Activated naive CD4-positive, alpha-beta T cell treated with Interleukin-2 at 50 U/mL for 16 hours (primary cell): Measurements from ENCODE around the gene ITLN2.
"Not testable (repeated sequence)": the region's sequence is repeated elsewhere in the genome, so short reads cannot be mapped to it uniquely, and the experiment has no call there.

Source experiments
- DNase-seq: peaks from one replicate; pipeline ENCODE4 v3.0.0-alpha.2; 2020

Gene ITLN2

DNA sequence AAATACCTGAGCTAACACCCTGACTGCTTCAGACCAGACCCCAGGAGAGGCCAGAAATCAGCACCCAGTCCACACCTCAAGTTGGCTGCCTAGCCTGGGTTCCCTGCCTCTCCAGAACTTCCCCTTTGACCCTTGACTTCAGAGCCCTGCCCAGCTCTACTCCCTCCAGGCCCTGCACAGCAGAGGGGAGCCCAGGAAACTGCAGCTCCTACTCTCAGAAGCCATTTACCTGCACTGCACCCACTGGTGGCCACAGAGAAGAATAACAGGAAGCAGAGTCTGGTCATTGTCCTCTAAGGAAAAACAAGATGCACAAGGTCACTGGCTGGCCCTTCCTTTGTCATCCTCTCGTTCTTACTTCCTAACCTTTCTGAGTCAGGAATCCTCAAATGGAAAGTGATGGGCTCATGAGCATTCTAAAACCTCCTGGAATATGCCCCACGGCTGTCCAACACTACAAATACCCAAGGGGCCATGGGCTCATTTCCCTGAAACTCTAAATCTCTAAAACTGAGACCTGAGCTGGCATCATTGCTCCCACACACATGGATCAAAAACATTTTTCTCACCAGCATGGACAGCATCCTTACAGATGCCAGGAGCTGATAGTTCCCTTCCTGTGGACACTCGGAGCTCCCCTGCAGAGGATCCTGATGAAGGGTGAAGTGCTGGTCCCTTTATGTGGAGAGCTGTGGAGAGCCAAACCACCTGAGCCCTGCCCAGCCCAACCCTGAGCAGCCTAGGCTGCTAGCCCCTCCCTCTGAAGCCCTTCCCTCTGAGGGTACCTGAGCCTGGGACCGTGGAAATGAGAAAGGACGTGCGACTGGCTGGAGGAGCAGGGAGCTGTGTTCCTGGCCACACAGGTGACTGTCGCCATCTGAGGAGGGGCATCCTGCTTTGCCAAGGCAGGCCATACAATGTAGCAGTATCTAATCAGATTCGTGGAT is at the start of gene ITLN2:
Gene ITLN2, minus strand, starts transcription at position 652 of the 947 bp plus-strand sequence. Its CDS starts 68 bp downstream, at position 584.
- peak; percentile 39 for DNase-seq

DNA sequence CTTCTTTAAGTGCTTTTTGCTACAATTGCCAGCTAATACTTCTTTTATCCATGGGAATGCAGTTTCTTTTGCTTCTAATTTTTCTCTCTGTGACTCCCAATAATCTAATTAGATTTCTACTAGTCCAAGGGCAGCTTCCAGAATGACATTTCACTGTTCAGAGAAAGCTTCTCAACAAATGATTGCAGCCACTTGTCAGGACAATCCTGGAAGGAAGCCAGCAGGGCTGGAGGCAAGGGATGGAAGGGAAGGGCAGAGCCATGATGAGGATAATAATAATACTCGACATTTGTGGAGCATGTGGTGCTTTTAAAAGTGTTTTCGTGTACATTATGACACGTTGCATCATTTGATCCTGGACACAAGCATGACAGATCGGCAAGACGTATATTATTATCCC is 46.9 kb upstream of the ITLN2 start:
- no peak for DNase-seq

DNA sequence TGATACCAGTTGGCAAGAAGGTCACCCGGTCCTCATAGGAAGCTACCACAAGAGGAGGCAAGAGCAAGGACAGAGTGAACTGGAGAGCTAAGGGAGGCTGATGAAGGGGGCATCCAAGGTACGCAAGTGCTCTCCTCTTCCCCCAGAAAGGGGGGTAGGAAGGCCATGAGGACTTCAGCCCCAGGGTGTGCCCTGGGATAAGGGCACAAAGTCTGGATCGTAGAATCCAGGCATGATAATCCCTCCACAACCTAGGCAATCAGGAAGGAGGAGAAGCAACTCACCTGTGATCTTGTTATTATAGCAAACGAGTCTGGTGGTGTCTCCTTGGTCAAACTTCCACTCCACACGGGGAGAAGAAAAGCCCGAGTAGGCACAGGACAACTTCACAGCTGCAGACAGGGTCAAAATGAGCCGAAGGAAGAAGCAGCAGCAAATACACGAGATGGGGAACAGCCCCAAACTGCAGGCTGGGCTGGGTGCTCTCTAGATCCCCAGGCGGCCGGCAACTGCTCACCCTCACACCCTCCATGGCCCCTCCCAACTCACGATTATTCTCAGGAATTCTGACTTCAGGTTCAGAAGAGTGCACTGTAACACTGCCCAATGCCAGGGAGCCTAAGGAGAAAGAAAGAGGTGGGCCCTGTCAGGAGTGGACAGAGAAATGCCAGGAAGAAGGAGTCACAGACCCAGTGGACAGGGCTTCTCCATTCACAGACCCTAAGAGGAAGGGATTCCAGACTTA is 46.3 kb upstream of the ITLN2 start:
- no peak for DNase-seq

DNA sequence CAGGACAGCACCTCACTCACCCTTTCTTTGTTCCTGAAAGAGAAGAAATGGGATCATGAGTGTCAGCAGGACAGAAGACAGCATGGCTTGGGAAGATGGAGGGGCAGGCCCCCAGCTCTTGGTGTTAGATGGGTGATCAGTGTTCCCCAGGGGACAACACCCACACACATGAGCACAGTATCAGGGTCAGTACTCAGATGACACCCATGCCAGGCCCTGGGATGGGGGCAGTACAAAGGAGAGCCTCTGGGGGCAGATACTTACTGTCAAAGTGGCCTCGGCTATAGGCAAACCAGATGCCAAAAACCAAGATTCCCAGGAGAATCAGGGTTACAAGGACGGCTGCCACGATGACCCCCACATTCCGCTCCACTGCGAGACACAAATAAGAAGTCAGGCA is 44.8 kb upstream of the ITLN2 start:
- DNase-seq: no peak

DNA sequence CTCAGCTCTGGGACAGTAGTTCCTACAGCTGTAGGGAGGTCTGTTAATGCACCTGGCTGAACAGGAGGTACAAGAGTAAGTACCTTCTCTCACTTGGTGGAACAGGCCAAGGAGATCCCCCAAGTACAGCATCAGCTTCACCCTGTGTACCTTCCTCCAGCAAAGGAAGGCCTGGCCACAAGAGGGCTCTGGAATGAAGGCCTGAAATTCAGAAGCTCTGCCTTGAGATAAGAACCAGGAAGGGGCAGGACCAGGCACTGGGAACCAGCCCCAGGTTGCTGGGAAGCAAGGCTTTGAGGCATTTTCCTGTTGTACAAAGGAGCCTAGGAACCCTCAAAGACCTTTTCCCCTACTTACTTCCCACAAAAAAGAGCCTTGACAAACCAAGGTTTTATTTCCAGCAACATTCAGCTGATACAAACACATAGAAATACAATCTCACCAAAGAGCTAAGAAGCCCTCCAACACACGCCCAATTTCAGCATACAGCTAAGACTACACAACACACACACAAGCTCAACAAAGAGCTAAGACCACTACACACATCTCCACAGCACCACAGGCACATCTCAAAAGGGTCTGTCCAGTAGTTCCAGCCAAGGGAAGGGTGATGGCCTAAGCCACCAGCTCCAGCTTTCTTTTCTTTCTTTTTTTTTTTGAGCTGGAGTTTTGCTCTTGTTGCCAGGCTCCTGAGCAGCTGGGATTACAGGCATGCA is 42.9 kb upstream of the ITLN2 start:
- peak; percentile 50 for DNase-seq

DNA sequence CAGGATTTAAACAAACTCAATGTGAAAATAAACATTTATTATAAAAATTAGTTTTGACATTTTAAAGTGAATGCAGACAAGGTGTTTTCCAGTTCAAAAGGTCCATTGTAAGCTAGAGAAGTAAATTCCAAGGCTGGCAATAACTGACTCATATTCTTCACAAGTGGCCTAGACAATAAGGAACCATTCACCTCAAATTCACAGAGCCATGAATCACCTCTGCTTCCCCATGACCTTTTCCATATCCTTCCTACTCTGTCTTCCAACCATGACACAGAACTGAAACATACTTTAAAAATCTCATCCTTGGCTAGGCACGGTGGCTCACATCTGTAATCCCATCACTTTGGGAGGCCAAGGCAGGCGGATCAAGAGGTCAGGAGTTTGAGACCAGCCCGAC is 41.6 kb upstream of the ITLN2 start:
- DNase-seq: no peak

DNA sequence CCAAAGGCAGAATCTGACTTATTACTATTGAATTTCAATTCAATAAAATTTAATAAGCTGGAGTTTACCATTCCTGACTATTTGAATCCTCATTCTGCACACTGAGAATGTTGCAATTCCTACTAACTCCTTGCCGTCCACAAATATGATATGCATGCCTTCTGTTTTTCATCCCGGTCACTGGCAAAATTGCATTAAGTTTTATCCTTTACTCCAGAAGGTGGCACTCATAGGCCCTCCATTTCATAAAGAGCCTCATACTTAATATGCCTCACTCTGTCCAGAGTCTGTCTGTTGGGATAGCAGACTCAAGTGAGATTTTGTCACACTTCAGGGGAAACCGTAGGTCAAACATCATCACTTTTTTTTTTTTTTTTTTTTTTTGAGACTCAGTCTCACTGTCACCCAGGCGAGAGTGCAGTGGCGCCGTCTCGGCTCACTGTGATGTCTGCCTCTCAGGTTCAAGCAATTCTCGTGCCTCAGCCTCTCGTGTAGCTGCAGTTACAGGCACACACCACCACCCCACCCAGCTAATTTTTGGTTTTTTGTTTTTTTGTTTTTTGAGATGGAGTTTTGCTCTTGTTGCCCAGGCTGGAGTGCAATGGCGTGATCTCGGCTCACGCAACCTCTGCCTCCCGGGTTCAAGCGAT is 39.1 kb upstream of the ITLN2 start:
- DNase-seq: no peak

DNA sequence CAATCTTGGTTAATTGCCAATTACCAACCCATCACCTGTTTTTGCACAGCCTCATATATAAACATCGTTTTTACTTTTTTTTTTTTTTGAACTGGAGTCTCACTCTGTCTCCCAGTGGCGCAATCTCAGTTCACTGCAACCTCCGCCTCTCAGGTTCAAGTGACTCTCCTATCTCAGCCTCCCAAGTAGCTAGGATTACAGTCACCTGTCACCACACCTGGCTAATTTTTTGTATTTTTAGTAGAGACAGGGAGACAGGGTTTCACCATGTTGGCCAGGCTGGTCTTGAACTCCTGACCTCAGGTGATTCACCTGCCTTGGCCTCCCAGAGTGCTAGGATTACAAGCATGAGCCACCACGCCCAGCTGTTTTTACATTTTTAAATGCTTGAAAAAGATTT is 37.4 kb upstream of the ITLN2 start:
- not testable (repeated sequence) for DNase-seq

DNA sequence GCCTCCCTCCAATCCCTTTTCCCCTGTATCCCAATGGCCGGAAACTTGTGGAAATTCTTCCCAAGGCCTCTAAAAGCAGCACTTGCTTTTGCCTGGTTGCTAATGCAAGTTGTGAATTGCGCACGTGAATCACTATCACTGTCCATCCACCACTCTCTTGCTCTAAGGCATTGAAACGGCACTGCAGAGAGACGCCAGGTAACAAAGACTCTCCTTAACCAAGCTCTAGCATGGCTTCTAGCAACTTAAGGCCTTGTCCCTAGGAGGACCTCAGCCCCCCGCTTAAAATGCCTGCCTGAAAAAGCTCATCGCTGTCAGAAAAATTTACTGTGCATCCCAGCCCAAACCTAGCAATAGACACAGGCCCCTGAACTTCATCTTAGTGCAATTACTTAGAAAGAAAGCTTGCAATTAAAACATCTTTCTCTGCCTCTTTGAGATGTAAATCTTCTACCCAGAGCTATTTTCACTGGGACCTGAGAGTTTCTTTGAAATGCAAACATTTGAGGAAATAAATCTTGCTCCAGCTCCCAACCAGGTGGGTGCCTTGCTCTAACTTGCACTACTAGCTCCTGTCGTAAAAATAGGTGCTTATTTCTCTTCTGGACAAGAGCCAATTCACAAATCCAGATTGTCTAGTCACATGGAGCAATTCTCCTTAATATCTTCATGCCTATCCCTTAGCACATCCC is 32.9 kb upstream of the ITLN2 start:
- DNase-seq: no peak

DNA sequence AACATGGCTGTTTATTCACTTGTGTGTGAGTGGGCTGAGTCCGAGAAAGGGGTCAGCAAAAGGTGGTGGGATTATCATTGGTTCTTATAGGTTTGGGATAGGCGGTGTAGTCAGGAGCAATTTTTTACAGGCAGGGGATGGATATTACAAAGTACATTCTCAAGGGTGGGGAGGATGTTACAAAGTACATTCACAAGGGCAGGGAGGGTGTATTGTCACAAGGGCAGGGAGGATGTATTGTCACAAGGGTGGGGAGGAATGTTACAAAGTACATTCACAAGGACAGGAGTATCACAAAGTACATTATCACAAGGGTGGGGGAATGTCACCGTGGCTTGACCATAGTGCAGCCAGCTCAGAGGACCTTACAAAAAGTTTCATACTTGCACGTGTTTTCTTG is 31.1 kb upstream of the ITLN2 start:
- DNase-seq: no peak

DNA sequence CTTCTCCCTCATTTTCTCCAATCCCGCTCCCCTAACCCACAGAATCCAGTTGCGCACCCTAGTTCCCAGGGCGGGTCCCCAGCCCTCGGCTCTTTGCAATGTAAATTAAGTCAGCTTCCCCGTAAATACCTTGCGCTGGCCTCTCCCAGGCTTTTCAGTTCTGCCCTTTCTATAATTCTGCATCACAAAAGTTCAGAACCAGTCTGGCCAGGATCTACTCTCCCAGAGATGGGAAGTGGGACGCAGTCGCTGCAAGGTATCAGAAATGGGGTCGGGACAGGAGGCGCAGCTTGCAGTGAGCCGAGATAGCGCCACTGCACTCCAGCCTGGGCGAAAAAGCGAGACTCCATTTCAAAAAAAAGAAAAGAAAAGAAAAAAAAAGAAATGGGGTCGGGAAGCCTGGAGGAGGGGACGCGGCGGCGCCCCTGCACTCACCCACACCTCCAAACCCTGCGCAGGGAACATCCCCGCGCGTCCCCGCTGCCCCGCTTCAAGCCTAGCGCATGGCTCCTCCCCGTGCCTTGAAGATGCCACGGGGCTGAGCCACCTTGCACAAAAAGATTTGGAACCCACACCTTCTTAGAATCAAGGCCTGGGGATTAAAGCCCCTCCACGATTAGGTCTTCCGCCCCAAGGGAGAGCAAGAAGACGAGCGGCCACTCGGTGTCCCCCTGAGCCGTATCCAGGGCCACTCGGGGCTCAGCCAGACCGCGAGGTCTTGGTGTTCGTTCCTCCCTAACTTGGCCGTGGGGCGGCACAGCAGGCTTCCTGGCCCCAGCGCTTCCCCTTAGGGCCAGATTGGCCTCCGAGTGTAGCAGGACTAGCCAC is 27.2 kb upstream of the ITLN2 start:
- peak; percentile 12 for DNase-seq

DNA sequence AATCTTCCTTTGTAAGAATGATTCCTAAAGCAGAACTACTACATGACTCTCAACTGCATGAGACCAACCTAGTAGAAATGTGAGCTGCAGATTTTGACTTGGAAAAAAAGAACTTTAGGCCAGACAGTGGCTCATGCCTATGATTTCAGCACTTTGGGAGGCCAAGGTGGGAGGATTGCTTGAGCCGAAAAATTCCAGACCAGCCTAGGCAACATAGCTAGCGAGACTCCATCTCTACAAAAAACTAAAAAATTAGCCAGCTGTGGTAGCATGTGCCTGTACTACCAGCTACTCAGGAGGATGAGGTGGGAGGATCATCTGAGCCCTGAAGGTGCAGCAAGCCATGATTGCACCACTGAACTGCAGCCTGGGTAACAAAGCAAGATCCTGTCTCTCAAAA is 24.7 kb upstream of the ITLN2 start:
- no peak for DNase-seq

DNA sequence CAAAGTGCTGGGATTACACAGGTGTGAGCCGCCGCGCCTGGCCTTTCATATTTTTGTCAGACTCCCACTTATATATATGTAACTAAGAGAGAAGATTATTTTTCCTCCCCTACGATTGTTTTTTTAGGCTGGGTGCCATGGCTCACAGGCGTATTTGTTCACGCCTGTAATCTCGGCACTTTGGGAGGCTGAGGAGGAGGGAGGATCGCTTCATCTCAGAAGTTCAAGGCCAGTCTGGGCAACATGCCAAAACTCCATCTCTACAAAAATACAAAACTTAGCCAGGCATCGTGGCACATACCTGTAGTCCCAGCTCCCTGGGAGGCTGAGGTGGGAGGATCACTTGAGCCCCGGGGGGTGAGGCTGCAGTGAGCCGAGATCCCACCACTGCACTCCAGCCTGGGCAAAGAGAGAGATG is 23.9 kb upstream of the ITLN2 start:
- DNase-seq: no peak

DNA sequence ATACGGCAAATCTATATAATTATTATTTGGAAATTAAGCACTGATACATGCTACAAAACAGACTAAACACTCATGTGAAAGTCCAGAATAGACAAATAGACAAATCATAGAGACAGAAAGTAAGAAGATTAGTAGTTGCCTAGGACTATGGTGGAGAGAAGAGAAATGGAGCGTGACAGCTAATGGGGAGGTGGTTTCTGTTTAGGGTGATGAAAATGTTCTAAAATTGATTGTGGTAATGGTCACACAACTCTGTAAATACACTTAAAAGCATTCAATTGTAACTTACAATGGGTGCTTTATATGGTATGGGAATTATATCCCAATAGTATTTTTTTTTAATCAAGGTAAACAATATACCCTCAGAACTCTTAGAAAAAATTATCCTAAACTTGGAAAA is 20.4 kb upstream of the ITLN2 start:
- no peak for DNase-seq

DNA sequence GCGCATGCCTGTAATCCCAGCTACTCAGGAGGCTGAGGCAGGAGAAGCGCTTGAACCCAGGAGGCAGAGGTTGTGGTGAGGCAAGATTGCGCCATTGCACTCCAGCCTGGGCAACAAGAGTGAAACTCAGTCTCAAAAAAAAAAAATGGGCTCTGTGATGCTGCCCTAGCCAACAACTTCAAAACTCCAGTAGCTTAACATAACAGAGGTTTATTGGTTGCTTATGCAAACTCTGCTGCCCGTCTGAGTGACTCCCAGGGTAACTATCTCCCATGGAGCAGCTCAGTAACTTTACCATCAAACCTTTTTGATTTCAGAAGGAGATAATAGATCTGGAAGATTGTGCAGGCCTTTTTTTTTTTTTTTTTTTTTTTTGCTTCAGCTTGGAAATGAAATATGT is 18.9 kb upstream of the ITLN2 start:
- no peak for DNase-seq

DNA sequence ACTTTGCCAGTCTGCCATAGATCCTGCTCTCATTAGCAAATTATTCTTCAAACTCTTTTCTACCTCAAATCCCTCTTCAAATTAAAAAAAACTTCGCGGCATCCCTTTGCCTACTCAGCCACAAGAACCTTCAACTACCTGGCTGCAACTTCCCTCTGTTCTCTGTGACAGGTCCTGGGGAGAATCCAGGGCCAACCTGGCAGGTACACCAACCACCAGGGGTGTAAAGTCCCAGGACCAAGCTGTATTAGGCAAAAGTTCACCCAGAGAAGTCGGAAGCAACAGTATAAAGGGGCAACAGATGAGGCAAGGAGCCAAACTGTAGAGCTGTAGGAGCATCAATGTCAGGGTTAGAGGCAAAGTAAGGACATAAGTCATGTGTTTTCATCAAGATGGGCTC is 18.3 kb upstream of the ITLN2 start:
- DNase-seq: no peak

DNA sequence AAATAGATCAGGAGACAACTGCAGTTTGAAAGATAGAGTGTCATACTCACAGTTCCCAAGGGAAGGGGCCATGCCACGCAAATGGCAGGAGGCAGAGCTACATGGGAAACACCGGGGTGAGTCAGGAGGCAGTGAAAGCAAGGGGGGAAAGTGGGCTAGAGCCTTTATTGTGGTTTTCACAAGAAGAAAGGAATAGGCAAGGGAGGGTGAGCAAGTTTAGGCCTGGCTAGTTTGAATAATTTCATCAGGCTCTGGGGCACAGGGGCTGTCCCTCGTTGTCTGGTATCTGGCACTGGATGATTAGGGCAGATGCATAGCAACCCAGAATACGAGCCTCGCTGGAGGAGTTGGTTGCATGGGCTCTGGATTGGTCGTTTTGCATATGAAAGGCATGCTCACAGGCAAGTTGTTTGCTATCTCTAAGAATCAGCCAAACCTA is 17.0 kb upstream of the ITLN2 start:
- peak; percentile 36 for DNase-seq

DNA sequence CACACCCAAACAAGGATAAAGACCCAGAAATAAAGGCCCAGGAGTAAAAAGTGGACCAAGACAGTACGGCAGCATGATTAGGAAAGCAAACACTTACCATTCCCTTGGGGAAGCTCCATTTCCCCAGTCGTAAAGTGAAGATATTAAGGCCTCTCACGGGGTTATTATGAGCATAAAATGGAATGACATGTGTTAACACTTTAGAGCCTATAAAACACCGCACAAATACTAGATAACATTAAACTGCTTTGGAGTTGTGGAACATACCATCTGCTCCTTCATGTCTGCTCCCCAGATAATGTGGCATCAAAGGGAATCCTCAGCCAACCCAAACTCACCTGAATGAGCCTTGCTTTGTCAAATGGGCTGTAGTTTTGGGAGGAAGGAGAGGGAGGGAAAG is 8.9 kb upstream of the ITLN2 start:
- no peak for DNase-seq

DNA sequence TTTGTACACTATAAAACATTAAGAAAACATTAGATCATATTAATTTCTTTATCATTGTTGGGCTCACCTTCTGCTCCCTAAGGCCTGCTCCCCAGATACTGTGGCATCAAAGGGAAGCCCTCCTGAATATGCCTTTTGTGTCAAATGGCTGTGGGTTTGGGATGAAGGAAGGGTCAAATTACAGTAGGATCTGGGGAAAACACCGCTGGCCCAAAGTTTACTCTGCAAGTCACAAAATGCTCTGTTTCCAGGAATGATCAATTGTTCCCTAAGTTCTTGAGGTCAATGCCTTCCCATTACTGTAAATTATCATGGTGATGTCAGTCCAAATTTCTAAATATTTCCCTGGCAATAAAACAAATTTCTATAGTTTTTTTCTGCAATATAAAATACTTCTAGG is 6.8 kb upstream of the ITLN2 start:
- no peak for DNase-seq

DNA sequence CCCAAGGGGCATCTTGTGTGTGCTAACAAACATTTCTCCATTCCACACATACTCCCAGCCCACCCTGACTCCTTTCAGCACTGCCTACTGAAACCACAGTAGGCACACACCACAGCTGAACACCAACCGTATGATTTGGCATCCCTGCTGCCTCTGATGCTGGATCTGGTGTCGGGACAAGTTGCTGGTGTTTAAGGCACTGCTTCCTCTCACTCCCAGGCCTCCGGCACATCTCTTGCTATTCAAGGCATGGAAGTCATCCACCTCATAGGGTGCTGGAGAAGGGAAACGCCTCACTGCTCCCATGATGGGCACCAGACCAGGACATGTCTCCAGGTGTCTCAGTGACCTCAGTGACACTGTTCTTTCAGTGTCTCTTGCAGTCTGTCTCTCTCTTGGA is 2.4 kb upstream of the ITLN2 start:
- DNase-seq: no peak

DNA sequence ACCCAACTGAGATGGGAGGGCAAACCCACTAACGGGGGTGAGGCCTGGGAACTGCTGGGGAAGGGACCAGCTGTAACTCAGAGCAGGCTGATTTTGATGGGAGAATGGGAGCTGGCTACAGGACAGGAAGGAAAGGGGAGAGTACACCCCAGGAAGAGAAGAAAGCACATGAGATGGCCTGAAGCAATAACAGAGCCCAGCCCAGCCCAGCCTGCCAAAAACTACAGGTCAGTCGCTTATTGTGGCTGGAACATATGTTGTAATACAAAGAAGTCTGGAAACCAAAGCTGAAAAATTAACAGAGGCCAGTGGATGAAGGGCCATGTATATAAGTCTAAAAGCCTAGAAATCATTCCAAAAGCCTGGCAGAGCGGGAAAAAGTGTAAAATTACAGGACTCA is 1.6 kb downstream of the ITLN2 start:
- DNase-seq: no peak
